HepG2 (cell line): Measurements from ENCODE around the gene CEP250. TPM values are rescaled to one million over a fixed set of nuclear protein-coding genes. Genes with fewer than 3 reads are reported as not detected.
A peak's percentile ranks its signal among the peaks of the same experiment; 100 is the strongest.

Experiments used
- CBX5 ChIP-seq: sonication (generic); formaldehyde crosslinking; IDR thresholded peaks from 2 replicates; pipeline ENCODE4 v1.4.0; 2020; ENCODE audit warnings: missing genetic modification reagents, borderline replicate concordance
- HNRNPK ChIP-seq: fragments of 200-400 bp; formaldehyde crosslinking; IDR thresholded peaks from 2 replicates; pipeline ENCODE4 v1.6.1; 2018; ENCODE audit warnings: low read length, low read depth, moderate library complexity, mild to moderate bottlenecking; ENCODE audit not compliant: poor library complexity, severe bottlenecking
- NR2F6 ChIP-seq, 2 experiments: IDR thresholded peaks; 2 replicates each; pipeline ENCODE4 v1.6.1; 2016; ENCODE audit warnings: antibody characterized with exemption in 1 of 2, mild to moderate bottlenecking in 1 of 2
- TAF1 ChIP-seq: sonication (generic); formaldehyde crosslinking; IDR thresholded peaks from 2 replicates; pipeline ENCODE4 v1.4.0; 2020; ENCODE audit warnings: missing genetic modification reagents
- ZNF567 ChIP-seq: sonication (generic); formaldehyde crosslinking; IDR thresholded peaks from 2 replicates; pipeline ENCODE4 v1.8.1; 2023; ENCODE audit warnings: mild to moderate bottlenecking, missing genetic modification reagents, borderline replicate concordance
- polyA plus RNA-seq, 8 experiments: library from polyadenylated mRNA; depleted of rRNA in 3 of 8; stranded (reverse) in 7 of 8; unstranded in 1 of 8; fragments of >200 nt; fragmentation: Illumina TruSeq in 4 of 8; extraction: Trizol in 4 of 8; gene quantifications; 2 replicates each; pipeline versions ENCODE4 v1.2.1 to v1.2.3, GENCODE V29; 2011 to 2016; ENCODE audit warnings: low read depth in 4 of 8, missing spikeins in 1 of 8, mixed read lengths in 1 of 8; ENCODE audit not compliant: insufficient read depth in 1 of 8
- total RNA-seq, 5 experiments: library from RNA; depleted of rRNA; stranded (reverse); fragments of >200 nt; fragmentation: Illumina TruSeq; extraction: Trizol; gene quantifications; 2 replicates each; pipeline ENCODE4 v1.2.3, GENCODE V29; 2016; ENCODE audit warnings: low read depth in 1 of 5
- TF ChIP-seq, protein P1 (sequence below): sonication (generic); formaldehyde crosslinking; conservative IDR thresholded peaks from 2 replicates; pipeline ENCODE4 v1.4.0; 2020; ENCODE audit warnings: missing genetic modification reagents
- TF ChIP-seq, protein P2 (sequence below): sonication (generic); formaldehyde crosslinking; IDR thresholded peaks from 2 replicates; pipeline ENCODE4 v1.4.0; 2020; ENCODE audit warnings: mild to moderate bottlenecking, missing genetic modification reagents
- TF ChIP-seq, protein P3 (sequence below), 2 experiments: sonication (generic) in 1 of 2; formaldehyde crosslinking in 1 of 2; IDR thresholded peaks; 2 replicates each; pipeline versions ENCODE4 v1.4.0 to v1.6.1; 2018 to 2020; ENCODE audit warnings: missing genetic modification reagents in 2 of 2, borderline replicate concordance in 1 of 2, low read depth in 1 of 2, mild to moderate bottlenecking in 1 of 2, missing biosample characterization in 1 of 2
- TF ChIP-seq, protein P4 (sequence below): sonication (generic); formaldehyde crosslinking; IDR thresholded peaks from 2 replicates; pipeline ENCODE4 v1.4.0; 2020; ENCODE audit warnings: missing genetic modification reagents, borderline replicate concordance
- TF ChIP-seq, protein P5 (sequence below): sonication (generic); formaldehyde crosslinking; IDR thresholded peaks from 2 replicates; pipeline ENCODE4 v1.4.0; 2020; ENCODE audit warnings: missing genetic modification reagents, low read depth, mild to moderate bottlenecking, borderline replicate concordance

Gene CEP250
- total and polyA plus RNA-seq, 2 of the 13 experiments (the other 11 are each of a cell fraction or from before 2014, with no cell fraction given), result 28.8 to 55.3 TPM

DNA sequence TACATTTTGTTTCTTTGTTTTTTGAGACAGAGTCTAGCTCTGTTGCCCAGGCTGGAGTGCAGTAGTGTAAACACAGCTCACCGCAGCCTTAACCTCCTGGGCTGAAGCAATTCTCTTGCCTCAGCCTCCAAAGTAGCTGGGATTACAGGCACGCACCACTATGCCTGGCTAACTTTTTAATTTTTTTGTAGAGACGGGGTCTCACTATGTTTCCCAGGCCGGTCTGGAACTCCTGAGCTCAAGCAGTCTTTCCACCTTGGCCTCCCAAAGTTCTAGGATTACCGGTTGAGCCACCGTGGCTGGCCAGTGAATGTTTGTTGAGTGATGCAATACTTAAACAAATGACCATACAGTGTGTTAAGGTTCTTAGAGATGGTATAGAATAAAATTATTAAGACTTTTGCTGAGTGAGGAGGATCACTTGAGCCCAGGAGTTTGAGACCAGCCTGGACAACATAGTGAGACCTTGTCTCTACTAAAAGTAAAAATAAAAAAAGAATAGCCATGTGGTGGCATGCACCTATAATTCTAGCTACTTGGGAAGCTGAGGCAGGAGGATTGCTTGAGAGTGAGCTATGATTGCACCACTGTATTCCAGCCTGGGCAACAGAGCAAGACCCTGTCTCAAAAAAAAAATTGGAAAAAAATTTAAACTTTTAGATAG, 13.4 kb downstream of the CEP250 start (continued):
- TF ChIP-seq, protein P1, sequence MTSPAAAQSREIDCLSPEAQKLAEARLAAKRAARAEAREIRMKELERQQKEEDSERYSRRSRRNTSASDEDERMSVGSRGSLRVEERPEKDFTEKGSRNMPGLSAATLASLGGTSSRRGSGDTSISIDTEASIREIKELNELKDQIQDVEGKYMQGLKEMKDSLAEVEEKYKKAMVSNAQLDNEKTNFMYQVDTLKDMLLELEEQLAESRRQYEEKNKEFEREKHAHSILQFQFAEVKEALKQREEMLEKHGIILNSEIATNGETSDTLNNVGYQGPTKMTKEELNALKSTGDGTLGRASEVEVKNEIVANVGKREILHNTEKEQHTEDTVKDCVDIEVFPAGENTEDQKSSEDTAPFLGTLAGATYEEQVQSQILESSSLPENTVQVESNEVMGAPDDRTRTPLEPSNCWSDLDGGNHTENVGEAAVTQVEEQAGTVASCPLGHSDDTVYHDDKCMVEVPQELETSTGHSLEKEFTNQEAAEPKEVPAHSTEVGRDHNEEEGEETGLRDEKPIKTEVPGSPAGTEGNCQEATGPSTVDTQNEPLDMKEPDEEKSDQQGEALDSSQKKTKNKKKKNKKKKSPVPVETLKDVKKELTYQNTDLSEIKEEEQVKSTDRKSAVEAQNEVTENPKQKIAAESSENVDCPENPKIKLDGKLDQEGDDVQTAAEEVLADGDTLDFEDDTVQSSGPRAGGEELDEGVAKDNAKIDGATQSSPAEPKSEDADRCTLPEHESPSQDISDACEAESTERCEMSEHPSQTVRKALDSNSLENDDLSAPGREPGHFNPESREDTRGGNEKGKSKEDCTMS (CRISPR knock-in tag), result no peak
- TF ChIP-seq, protein P2, sequence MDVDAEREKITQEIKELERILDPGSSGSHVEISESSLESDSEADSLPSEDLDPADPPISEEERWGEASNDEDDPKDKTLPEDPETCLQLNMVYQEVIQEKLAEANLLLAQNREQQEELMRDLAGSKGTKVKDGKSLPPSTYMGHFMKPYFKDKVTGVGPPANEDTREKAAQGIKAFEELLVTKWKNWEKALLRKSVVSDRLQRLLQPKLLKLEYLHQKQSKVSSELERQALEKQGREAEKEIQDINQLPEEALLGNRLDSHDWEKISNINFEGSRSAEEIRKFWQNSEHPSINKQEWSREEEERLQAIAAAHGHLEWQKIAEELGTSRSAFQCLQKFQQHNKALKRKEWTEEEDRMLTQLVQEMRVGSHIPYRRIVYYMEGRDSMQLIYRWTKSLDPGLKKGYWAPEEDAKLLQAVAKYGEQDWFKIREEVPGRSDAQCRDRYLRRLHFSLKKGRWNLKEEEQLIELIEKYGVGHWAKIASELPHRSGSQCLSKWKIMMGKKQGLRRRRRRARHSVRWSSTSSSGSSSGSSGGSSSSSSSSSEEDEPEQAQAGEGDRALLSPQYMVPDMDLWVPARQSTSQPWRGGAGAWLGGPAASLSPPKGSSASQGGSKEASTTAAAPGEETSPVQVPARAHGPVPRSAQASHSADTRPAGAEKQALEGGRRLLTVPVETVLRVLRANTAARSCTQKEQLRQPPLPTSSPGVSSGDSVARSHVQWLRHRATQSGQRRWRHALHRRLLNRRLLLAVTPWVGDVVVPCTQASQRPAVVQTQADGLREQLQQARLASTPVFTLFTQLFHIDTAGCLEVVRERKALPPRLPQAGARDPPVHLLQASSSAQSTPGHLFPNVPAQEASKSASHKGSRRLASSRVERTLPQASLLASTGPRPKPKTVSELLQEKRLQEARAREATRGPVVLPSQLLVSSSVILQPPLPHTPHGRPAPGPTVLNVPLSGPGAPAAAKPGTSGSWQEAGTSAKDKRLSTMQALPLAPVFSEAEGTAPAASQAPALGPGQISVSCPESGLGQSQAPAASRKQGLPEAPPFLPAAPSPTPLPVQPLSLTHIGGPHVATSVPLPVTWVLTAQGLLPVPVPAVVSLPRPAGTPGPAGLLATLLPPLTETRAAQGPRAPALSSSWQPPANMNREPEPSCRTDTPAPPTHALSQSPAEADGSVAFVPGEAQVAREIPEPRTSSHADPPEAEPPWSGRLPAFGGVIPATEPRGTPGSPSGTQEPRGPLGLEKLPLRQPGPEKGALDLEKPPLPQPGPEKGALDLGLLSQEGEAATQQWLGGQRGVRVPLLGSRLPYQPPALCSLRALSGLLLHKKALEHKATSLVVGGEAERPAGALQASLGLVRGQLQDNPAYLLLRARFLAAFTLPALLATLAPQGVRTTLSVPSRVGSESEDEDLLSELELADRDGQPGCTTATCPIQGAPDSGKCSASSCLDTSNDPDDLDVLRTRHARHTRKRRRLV, result no peak
- no peak for TF ChIP-seq HNRNPK
- TF ChIP-seq ZNF567 (CRISPR knock-in tag), result no peak; the same call in 1 of the 2 replicates
- TF ChIP-seq, protein P3, sequence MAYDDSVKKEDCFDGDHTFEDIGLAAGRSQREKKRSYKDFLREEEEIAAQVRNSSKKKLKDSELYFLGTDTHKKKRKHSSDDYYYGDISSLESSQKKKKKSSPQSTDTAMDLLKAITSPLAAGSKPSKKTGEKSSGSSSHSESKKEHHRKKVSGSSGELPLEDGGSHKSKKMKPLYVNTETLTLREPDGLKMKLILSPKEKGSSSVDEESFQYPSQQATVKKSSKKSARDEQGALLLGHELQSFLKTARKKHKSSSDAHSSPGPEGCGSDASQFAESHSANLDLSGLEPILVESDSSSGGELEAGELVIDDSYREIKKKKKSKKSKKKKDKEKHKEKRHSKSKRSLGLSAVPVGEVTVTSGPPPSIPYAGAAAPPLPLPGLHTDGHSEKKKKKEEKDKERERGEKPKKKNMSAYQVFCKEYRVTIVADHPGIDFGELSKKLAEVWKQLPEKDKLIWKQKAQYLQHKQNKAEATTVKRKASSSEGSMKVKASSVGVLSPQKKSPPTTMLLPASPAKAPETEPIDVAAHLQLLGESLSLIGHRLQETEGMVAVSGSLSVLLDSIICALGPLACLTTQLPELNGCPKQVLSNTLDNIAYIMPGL (CRISPR knock-in tag; IDR thresholded peaks at IDR 0.05; ENCODE audit: borderline replicate concordance in 1 of 2, low read depth in 1 of 2), result peak in 1 of 2 experiments; percentile 60; a peak in 1 of 4 replicates
- peak; percentile 34; the same call in 1 of the 2 replicates for TF ChIP-seq NR2F6 (IDR thresholded peaks at IDR 0.05)
- TF ChIP-seq NR2F6 (CRISPR knock-in tag; IDR thresholded peaks at IDR 0.05), result peak; percentile 64
- TF ChIP-seq, protein P4, sequence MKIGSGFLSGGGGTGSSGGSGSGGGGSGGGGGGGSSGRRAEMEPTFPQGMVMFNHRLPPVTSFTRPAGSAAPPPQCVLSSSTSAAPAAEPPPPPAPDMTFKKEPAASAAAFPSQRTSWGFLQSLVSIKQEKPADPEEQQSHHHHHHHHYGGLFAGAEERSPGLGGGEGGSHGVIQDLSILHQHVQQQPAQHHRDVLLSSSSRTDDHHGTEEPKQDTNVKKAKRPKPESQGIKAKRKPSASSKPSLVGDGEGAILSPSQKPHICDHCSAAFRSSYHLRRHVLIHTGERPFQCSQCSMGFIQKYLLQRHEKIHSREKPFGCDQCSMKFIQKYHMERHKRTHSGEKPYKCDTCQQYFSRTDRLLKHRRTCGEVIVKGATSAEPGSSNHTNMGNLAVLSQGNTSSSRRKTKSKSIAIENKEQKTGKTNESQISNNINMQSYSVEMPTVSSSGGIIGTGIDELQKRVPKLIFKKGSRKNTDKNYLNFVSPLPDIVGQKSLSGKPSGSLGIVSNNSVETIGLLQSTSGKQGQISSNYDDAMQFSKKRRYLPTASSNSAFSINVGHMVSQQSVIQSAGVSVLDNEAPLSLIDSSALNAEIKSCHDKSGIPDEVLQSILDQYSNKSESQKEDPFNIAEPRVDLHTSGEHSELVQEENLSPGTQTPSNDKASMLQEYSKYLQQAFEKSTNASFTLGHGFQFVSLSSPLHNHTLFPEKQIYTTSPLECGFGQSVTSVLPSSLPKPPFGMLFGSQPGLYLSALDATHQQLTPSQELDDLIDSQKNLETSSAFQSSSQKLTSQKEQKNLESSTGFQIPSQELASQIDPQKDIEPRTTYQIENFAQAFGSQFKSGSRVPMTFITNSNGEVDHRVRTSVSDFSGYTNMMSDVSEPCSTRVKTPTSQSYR (CRISPR knock-in tag), result peak; percentile 42; the same call in 1 of the 2 replicates
- no peak; the same call in 1 of the 2 replicates for TF ChIP-seq TAF1 (CRISPR knock-in tag)
- TF ChIP-seq, protein P5, sequence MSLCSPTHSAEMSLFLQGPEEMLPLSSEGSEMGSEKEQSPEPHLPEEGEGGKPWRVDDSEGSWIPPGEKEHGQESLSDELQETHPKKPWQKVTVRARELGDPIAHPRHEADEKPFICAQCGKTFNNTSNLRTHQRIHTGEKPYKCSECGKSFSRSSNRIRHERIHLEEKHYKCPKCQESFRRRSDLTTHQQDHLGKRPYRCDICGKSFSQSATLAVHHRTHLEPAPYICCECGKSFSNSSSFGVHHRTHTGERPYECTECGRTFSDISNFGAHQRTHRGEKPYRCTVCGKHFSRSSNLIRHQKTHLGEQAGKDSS (CRISPR knock-in tag), result no peak
- TF ChIP-seq CBX5, result 0 out of 2 replicates have a peak, but pooled peaks have one; percentile 65
